ENCODE results near the gene GLYATL1.

The GLYATL1 gene

GRCh38 chr11:58917159-58917783, 22.0 kb upstream of the GLYATL1 start:
- Histone ChIP-seq H3K9me3 (ENCODE audit: low read length) (no peaks in the 10 kb centered on the region), H2AFZ (ENCODE audit: low read depth, low read length) (no peak overlapping the region)

GRCh38 chr11:58919561-58919960, 19.7 kb upstream of the GLYATL1 start:
- Histone ChIP-seq H3K36me3 (ENCODE audit: insufficient read depth, low read length) (no peaks in the 10 kb centered on the region), H3K4me1 (ENCODE audit: insufficient read depth, low read length) (no peaks in the 10 kb centered on the region), H3K9me3 (ENCODE audit: low read length) (no peaks in the 10 kb centered on the region), H2AFZ (ENCODE audit: low read depth, low read length) (no peak overlapping the region), H3K27me3 (ENCODE audit: insufficient read depth, low read length) (peaks cover 3% of the 10 kb centered on the region), H3K4me3 (ENCODE audit: low read length) (no peak overlapping the region)

More at GRCh38 chr11:58917159-58917783, 22.0 kb upstream of the GLYATL1 start:
- no peaks in the 10 kb centered on the region for H3K36me3 ChIP-seq (ENCODE audit: insufficient read depth, low read length)
- H3K4me1 ChIP-seq (ENCODE audit: insufficient read depth, low read length): no peaks in the 10 kb centered on the region
- no peak overlapping the region for H3K4me3 ChIP-seq (ENCODE audit: low read length)
- no peaks in the 10 kb centered on the region for H3K27me3 ChIP-seq (ENCODE audit: insufficient read depth, low read length)

- H3K4me3 ChIP-seq (ENCODE audit: low read length): no peak overlapping the region
- no peaks in the 10 kb centered on the region for H3K4me1 ChIP-seq (ENCODE audit: insufficient read depth, low read length)
- H3K36me3 ChIP-seq (ENCODE audit: insufficient read depth, low read length): no peaks in the 10 kb centered on the region
- H2AFZ ChIP-seq (ENCODE audit: low read depth, low read length): no peak overlapping the region
- H3K9me3 ChIP-seq (ENCODE audit: low read length): no peaks in the 10 kb centered on the region
- H3K27me3 ChIP-seq (ENCODE audit: insufficient read depth, low read length): peaks cover 3% of the 10 kb centered on the region
These were observed 19.3 kb upstream of the GLYATL1 start for GRCh38 chr11:58919980-58920379.

- H3K36me3 ChIP-seq (ENCODE audit: insufficient read depth, low read length): no peaks in the 10 kb centered on the region
- H2AFZ ChIP-seq (ENCODE audit: low read depth, low read length): no peak overlapping the region
- no peaks in the 10 kb centered on the region for H3K9me3 ChIP-seq (ENCODE audit: low read length)
- peaks cover 3% of the 10 kb centered on the region for H3K27me3 ChIP-seq (ENCODE audit: insufficient read depth, low read length)
- no peak overlapping the region for H3K4me3 ChIP-seq (ENCODE audit: low read length)
- H3K4me1 ChIP-seq (ENCODE audit: insufficient read depth, low read length): no peaks in the 10 kb centered on the region
These were observed 17.4 kb upstream of the GLYATL1 start for GRCh38 chr11:58921778-58922390.

GRCh38 chr11:58922479-58922878, 16.8 kb upstream of the GLYATL1 start:
- no peaks in the 10 kb centered on the region for H3K9me3 ChIP-seq (ENCODE audit: low read length)
- H2AFZ ChIP-seq (ENCODE audit: low read depth, low read length): no peak overlapping the region
- no peaks in the 10 kb centered on the region for H3K36me3 ChIP-seq (ENCODE audit: insufficient read depth, low read length)
- no peaks in the 10 kb centered on the region for H3K4me1 ChIP-seq (ENCODE audit: insufficient read depth, low read length)
- H3K27me3 ChIP-seq (ENCODE audit: insufficient read depth, low read length): peaks cover 3% of the 10 kb centered on the region
- H3K4me3 ChIP-seq (ENCODE audit: low read length): no peak overlapping the region

GRCh38 chr11:58923300-58923788, 15.9 kb upstream of the GLYATL1 start:
- H3K9me3 ChIP-seq (ENCODE audit: low read length): no peaks in the 10 kb centered on the region
- no peak overlapping the region for H3K4me3 ChIP-seq (ENCODE audit: low read length)
- H2AFZ ChIP-seq (ENCODE audit: low read depth, low read length): no peak overlapping the region
- H3K4me1 ChIP-seq (ENCODE audit: insufficient read depth, low read length): peaks cover 8% of the 10 kb centered on the region
- no peaks in the 10 kb centered on the region for H3K36me3 ChIP-seq (ENCODE audit: insufficient read depth, low read length)
- peaks cover 3% of the 10 kb centered on the region for H3K27me3 ChIP-seq (ENCODE audit: insufficient read depth, low read length)

GRCh38 chr11:58924230-58924629, 15.1 kb upstream of the GLYATL1 start:
- Histone ChIP-seq H3K4me1 (ENCODE audit: insufficient read depth, low read length) (peaks cover 9% of the 10 kb centered on the region), H3K36me3 (ENCODE audit: insufficient read depth, low read length) (no peaks in the 10 kb centered on the region), H3K27me3 (ENCODE audit: insufficient read depth, low read length) (peaks cover 3% of the 10 kb centered on the region), H3K4me3 (ENCODE audit: low read length) (no peak overlapping the region), H3K9me3 (ENCODE audit: low read length) (no peaks in the 10 kb centered on the region), H2AFZ (ENCODE audit: low read depth, low read length) (no peak overlapping the region)

- Histone ChIP-seq H2AFZ (ENCODE audit: low read depth, low read length) (no peak overlapping the region), H3K36me3 (ENCODE audit: insufficient read depth, low read length) (no peaks in the 10 kb centered on the region), H3K27me3 (ENCODE audit: insufficient read depth, low read length) (peaks cover 3% of the 10 kb centered on the region), H3K4me3 (ENCODE audit: low read length) (no peak overlapping the region), H3K4me1 (ENCODE audit: insufficient read depth, low read length) (peaks cover 9% of the 10 kb centered on the region), H3K9me3 (ENCODE audit: low read length) (no peaks in the 10 kb centered on the region)
These were observed 13.0 kb upstream of the GLYATL1 start for GRCh38 chr11:58926251-58926650.

- peaks cover 3% of the 10 kb centered on the region for H3K27me3 ChIP-seq (ENCODE audit: insufficient read depth, low read length)
- peaks cover 9% of the 10 kb centered on the region for H3K4me1 ChIP-seq (ENCODE audit: insufficient read depth, low read length)
- H3K36me3 ChIP-seq (ENCODE audit: insufficient read depth, low read length): no peaks in the 10 kb centered on the region
- H3K4me3 ChIP-seq (ENCODE audit: low read length): no peak overlapping the region
- no peaks in the 10 kb centered on the region for H3K9me3 ChIP-seq (ENCODE audit: low read length)
- H2AFZ ChIP-seq (ENCODE audit: low read depth, low read length): no peak overlapping the region
These were observed 12.6 kb upstream of the GLYATL1 start for GRCh38 chr11:58926695-58927094.

GRCh38 chr11:58927393-58928106, 11.7 kb upstream of the GLYATL1 start:
- H3K9me3 ChIP-seq (ENCODE audit: low read length): no peaks in the 10 kb centered on the region
- H3K4me3 ChIP-seq (ENCODE audit: low read length): no peak overlapping the region
- peaks cover 9% of the 10 kb centered on the region for H3K4me1 ChIP-seq (ENCODE audit: insufficient read depth, low read length)
- peaks cover 3% of the 10 kb centered on the region for H3K27me3 ChIP-seq (ENCODE audit: insufficient read depth, low read length)
- no peaks in the 10 kb centered on the region for H3K36me3 ChIP-seq (ENCODE audit: insufficient read depth, low read length)
- H2AFZ ChIP-seq (ENCODE audit: low read depth, low read length): no peak overlapping the region

- Histone ChIP-seq H3K27me3 (ENCODE audit: insufficient read depth, low read length) (peaks cover 3% of the 10 kb centered on the region), H3K4me3 (ENCODE audit: low read length) (no peak overlapping the region), H3K4me1 (ENCODE audit: insufficient read depth, low read length) (peaks cover 9% of the 10 kb centered on the region), H3K9me3 (ENCODE audit: low read length) (no peaks in the 10 kb centered on the region), H3K36me3 (ENCODE audit: insufficient read depth, low read length) (no peaks in the 10 kb centered on the region), H2AFZ (ENCODE audit: low read depth, low read length) (no peak overlapping the region)
These were observed 11.2 kb upstream of the GLYATL1 start for GRCh38 chr11:58928107-58928499.

GRCh38 chr11:58928691-58929090, 10.6 kb upstream of the GLYATL1 start:
- Histone ChIP-seq H3K4me3 (ENCODE audit: low read length) (no peak overlapping the region), H3K36me3 (ENCODE audit: insufficient read depth, low read length) (no peaks in the 10 kb centered on the region), H2AFZ (ENCODE audit: low read depth, low read length) (no peak overlapping the region), H3K9me3 (ENCODE audit: low read length) (no peaks in the 10 kb centered on the region), H3K4me1 (ENCODE audit: insufficient read depth, low read length) (peaks cover 9% of the 10 kb centered on the region), H3K27me3 (ENCODE audit: insufficient read depth, low read length) (peaks cover 3% of the 10 kb centered on the region)

- no peaks in the 10 kb centered on the region for H3K27me3 ChIP-seq (ENCODE audit: insufficient read depth, low read length)
- H3K4me3 ChIP-seq (ENCODE audit: low read length): no peak overlapping the region
- H2AFZ ChIP-seq (ENCODE audit: low read depth, low read length): no peak overlapping the region
- no peaks in the 10 kb centered on the region for H3K36me3 ChIP-seq (ENCODE audit: insufficient read depth, low read length)
- peaks cover 9% of the 10 kb centered on the region for H3K4me1 ChIP-seq (ENCODE audit: insufficient read depth, low read length)
- H3K9me3 ChIP-seq (ENCODE audit: low read length): no peaks in the 10 kb centered on the region
These were observed 8.4 kb upstream of the GLYATL1 start for GRCh38 chr11:58930926-58931325.
